ENCODE results near the gene ZNF391.

DNA sequence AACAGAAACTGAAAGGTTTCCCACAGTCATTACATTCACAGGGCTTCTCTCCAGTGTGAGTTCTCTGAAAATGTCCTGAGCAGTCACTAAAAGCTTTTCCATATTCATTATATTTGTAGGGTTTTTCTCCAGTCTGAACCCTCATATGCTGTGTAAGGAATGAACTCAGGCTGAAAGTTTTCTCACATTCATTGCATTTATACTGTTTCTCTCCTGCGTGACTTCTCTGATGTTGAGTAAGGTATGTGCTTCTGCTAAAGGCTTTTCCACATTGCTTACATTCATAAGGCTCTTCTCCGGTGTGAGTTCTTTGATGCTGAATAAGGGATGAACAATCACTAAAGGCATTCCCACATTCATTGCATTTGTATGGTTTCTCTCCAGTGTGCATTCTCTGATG is 29.8 kb upstream of the ZNF391 start:
- no peak for TF ChIP-seq EGR1 (IDR thresholded peaks at IDR 0.05)
- no peak for TF ChIP-seq YY1 (IDR thresholded peaks at IDR 0.05; ENCODE audit: low read depth)
- TF ChIP-seq, protein P1, sequence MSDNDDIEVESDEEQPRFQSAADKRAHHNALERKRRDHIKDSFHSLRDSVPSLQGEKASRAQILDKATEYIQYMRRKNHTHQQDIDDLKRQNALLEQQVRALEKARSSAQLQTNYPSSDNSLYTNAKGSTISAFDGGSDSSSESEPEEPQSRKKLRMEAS (IDR thresholded peaks at IDR 0.05), result no peak
- TF ChIP-seq RAD21 (IDR thresholded peaks at IDR 0.05; ENCODE audit: low read depth), result no peak
- TF ChIP-seq FOXM1 (IDR thresholded peaks at IDR 0.05; ENCODE audit: borderline replicate concordance, low read depth), result no peak
- no peak for TF ChIP-seq EP300 (IDR thresholded peaks at IDR 0.05; ENCODE audit: borderline replicate concordance)
- TF ChIP-seq, protein P2, sequence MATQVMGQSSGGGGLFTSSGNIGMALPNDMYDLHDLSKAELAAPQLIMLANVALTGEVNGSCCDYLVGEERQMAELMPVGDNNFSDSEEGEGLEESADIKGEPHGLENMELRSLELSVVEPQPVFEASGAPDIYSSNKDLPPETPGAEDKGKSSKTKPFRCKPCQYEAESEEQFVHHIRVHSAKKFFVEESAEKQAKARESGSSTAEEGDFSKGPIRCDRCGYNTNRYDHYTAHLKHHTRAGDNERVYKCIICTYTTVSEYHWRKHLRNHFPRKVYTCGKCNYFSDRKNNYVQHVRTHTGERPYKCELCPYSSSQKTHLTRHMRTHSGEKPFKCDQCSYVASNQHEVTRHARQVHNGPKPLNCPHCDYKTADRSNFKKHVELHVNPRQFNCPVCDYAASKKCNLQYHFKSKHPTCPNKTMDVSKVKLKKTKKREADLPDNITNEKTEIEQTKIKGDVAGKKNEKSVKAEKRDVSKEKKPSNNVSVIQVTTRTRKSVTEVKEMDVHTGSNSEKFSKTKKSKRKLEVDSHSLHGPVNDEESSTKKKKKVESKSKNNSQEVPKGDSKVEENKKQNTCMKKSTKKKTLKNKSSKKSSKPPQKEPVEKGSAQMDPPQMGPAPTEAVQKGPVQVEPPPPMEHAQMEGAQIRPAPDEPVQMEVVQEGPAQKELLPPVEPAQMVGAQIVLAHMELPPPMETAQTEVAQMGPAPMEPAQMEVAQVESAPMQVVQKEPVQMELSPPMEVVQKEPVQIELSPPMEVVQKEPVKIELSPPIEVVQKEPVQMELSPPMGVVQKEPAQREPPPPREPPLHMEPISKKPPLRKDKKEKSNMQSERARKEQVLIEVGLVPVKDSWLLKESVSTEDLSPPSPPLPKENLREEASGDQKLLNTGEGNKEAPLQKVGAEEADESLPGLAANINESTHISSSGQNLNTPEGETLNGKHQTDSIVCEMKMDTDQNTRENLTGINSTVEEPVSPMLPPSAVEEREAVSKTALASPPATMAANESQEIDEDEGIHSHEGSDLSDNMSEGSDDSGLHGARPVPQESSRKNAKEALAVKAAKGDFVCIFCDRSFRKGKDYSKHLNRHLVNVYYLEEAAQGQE (IDR thresholded peaks at IDR 0.05; ENCODE audit: low read depth), result no peak
- TF ChIP-seq CEBPB (IDR thresholded peaks at IDR 0.05), result no peak
- no peak for TF ChIP-seq TAF1 (IDR thresholded peaks at IDR 0.05; ENCODE audit: low read depth)
- no peak for TF ChIP-seq ZBTB7A (IDR thresholded peaks at IDR 0.05; ENCODE audit: low read depth)
- no peak for TF ChIP-seq CREB1 (IDR thresholded peaks at IDR 0.05; ENCODE audit: low read depth)
- no peak for TF ChIP-seq NFIC (IDR thresholded peaks at IDR 0.05)
